Mesenteric fat pad (tissue), 1 donor: Measurements from ENCODE around the gene VAC14. TPM values are rescaled to one million over a fixed set of nuclear protein-coding genes. Genes with fewer than 3 reads are reported as not detected.
"Not testable (repeated sequence)": the region's sequence is repeated elsewhere in the genome, so short reads cannot be mapped to it uniquely, and the experiment has no call there.

Source experiments
- DNase-seq: peaks from one replicate; pipeline ENCODE4 v3.0.0-alpha.2; 2020; ENCODE audit warnings: low spot score
- total RNA-seq: library from RNA; stranded (reverse); fragmentation: NEBNext Ultra II Directional; extraction: Animal tissue kit (Norgen Biotek cat#: 25700); gene quantifications from one replicate; pipeline ENCODE4 v1.2.1, GENCODE V29; 2021
- donor health status: DM: yes; HTN: yes; CAD: no.

The VAC14 gene
- total RNA-seq, 1 donor from 2014 or later: 37.6 TPM

DNA sequence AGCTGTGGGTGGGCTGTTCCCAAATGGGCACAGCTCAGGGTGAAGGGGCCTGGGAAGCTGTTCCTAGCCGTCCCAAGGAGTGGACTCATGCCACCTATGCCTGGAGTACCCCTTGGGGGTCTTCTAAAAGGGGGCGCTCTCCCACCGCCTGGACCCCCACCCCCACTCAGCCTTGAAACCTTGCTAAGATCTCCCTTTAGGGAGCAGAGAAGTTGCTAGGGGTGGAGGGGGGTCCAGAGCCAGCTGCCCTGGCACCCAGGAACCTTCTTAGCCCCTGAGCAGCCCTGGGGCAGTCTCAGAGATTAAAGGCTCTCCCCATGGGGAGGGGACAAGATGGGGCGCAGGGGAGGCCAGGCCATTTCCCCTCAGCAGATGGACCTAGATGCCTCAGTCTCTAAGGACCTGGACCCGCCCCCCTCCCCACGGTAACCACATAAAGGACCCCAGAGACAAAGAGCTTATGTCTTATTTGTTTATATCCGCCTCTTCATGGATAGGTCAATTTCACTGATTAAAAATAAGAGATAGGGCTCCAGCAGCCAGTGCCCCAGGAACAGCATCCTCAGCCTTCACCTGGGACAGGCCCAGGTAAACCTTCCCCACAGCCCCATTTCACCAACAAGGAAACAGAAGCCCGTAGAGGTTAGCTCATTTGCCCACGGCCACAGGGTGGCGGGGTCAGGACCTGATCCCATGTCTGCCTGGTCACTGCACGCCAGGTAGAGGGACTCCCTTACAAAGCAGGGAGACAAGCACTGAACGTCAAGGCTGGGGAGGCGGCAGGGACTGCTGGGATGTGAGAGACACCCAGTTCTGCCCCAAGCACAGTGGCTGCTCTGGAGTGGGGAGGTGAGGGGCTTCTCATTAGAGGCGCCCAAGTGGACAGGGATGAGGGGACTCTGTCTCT, 118.5 kb downstream of the VAC14 start:
- DNase-seq: no peak

GRCh38 chr16:70681382-70682238, 119.3 kb downstream of the VAC14 start:
- DNase-seq: no peak

GRCh38 chr16:70680495-70681381, 120.2 kb downstream of the VAC14 start:
- no peak for DNase-seq

DNA sequence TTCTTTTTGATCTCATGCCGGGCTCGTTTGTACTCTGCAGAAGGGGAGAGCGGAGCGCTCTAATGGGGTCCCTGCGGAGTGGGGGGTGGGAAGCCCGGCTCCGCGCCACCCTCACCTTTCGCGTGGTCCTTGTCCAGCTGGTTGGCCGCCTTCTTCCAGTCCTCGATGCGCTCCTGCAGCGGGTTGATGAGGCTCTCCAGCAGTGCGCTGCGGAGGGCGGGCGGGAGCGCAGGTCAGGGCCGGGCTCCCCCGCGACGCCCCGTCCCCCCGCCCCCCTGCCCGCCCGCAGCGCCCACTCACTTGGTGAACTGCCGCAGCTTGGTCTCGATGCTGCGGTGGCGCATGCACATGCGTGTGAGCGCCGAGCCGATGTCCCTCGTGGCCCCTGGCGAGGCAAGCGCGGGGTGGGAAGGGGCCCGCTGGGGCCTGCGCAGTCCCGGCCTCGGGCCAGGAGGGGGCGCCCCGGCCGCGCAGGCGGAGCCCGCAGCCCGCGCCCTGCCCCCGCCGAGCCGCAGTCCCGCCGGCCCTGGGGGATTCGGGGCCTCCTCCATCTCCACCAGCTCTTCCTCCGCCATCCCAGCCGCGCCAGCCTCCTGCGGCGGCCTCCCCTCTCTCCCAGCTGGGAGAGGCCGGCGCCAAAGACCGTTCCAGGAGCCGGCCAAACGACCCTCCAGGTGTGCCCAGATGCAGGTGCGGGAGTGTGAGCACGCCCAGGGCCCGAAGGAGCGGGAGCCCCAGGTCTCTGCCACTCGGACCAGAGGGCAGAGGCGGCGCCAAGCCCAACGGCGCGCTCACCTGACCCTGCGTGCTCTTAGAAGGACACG, 121.1 kb downstream of the VAC14 start:
- no peak for DNase-seq

- no peak for DNase-seq
Observed at GRCh38 chr16:70678898-70679670, 121.9 kb downstream of the VAC14 start.

DNA sequence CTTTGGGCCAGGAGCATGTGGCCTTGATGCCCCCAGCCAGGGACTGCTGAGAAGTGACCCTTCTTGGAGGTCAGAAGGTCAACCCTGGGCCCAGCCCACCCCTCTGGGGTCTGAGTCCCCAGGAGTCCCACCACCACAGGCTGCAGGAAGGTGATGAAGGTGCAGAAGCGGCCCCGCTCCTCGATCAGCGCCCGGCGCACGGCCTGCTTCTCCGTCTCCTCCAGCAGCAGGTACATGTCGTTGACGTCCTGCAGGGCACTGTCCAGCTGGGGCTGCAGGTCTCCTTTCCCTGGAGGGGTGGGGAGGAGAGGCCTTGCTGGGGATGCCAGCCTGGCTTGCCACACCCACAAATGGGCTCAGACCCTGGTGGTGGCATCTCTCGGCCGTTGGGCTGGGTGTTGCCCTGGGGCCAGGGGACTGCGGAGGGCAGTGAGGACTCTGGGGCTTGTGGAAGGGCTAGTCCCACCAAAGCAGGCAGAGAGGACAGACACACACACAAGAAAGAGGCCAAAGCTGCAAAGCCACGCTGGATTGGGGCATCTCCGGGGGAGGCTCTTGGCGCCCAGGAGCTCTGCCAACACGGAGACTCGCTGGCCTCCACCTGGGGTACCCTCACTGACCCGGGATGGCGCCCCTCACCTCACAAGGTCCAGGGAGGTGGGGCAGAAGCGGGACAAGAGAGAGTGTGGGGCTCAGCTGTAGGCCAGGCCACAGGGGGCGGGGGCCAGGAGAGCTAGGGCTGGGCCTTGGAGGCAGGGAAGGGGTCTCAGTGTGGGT, 122.6 kb downstream of the VAC14 start:
- no peak for DNase-seq

DNA sequence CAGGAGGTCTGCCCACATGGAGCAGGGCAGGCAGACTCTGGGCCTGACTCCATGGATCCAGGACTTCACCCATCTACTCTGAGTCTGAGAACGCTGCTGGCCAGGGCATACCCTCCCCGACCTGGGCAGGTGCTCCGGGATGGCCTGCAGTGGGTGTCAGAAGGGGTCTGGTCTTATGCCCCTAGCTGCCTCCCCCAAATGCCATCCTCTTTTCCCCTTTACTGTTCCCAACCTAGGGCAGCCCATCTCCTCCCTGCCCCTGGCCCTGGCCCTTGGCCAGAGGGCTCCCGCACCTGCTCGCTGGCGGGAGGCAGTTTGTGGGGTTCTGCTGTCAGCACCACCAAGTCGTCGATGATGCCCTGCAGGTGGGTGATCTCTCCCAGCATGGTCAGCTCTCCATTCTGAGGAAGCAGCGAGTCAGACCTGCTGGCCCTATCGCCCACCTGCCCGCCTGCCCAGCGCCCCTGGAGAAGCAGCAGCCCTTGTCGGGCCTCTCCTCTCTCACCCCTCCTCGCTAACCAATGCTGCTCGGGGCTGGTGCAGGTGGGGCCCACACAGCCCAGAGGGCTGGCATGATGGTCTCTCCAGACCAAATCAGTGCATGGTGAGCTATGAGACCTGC, 123.3 kb downstream of the VAC14 start:
- DNase-seq: no peak

- DNase-seq: no peak
Observed at GRCh38 chr16:70676675-70677498, 124.1 kb downstream of the VAC14 start.

DNA sequence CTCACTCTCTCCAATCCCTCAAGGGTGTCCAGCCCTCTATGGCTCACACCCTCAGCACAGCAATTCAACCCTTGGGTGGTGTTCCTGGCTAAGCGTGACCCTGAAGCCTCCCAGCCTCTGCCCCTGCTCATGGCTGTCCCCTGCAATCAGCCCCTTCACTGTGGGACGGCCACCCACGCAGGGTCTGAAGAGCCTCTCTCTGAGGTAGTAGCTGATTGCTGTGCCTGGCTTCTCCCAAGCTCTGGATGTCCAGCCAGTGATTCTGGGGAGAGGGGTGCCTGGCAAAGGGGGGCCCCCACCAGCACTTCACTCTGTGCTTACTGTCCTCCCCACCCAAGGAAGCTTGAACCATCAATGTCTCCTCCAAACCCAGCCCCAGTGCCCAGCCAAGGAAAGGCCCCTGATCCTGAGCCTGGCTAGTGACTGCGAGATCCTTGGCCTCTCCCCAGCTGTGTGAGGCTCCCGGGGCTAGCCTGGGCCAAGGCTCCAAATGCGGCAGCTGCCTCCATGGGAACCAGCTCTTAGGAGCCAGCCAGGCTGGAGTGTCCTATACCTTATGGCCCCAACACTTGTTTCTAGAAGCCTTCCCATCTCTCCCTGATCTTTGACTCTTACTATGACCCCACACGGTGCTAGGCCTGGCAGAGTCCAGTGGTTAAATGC, 125.0 kb downstream of the VAC14 start:
- DNase-seq: no peak

GRCh38 chr16:70674221-70675014, 126.5 kb downstream of the VAC14 start:
- no peak for DNase-seq

DNA sequence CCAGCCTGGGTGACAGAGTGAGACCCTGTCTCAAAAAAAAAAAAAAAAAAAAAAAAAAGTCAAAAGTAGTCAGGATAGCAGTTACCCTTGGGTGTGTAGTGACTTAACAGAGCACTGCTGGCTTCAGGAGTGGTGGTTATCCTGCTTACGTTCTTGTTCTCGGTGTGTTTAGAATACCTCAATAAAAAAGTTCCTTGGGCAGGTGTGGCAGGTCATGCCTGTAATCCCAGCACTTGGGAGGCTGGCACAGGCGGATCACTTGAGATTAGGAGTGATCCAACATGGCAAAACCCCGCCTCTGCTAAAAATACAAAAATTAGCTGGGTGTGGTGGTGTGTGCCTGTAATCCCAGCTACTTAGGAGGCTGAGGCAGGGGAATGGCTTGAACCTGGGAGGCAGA, 130.0 kb downstream of the VAC14 start:
- not testable (repeated sequence) for DNase-seq

- no peak for DNase-seq
Observed at GRCh38 chr16:70670175-70670574, 130.8 kb downstream of the VAC14 start.

DNA sequence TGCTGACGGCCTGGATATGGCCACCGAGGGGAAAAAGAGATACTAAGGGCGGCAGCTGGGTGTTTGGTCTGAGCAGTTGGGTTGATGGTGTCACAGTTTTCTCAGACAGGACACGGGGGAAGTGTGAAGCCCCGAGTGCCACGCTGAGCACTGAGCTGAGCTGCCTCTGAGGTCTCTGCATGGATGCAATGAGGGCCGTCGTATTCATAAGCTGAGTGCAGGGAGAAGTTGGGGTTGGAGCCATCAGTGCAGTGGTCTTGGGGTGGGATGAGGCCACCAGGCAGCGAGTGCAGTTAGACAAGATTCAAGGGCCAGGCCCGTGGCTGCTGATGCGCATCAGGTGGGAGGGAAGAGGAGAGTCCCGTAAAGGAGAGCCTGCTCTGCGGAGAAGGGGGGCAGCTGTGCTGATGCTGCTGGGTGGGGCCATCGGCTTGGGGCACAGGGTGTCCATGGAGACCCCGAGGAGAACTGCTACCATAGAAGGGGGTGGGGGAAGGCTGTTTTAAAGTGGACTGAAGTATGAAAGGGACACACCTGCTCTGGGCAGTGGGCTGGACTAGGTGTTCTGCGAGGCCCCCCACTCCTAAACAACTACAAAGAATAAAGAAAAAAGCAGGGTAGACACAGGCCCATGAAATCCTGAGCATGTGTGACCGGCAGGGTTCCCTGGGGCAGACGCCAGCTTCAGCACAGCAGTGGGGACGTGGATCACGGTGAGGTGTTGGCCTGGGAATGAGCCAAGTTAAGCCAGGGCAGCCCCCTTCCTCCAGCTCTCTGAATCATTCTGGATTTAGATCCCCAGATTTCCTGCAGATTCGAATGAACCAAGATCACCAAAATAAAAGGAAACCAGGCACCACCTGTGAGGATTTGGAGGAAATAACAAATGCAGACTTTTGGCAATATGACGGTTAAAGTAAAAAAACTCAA, 134.9 kb downstream of the VAC14 start:
- DNase-seq: no peak

- no peak for DNase-seq
Observed at GRCh38 chr16:70665113-70665694, 135.8 kb downstream of the VAC14 start.
